Activated T-cell treated with anti-CD3 and anti-CD28 coated beads, Interleukin-2, amount 50 U/mL, for 4 hours (primary cell): ENCODE results near the gene TAX1BP1. TPM values are rescaled to one million over a fixed set of nuclear protein-coding genes. Genes with fewer than 3 reads are reported as not detected.

ENCODE experiments used
- ATAC-seq, 2 donors: fragments of 200-7000 bp; cut with Tn5 transposase; one replicate each; pipeline ENCODE4 v1.10.0; 2021
- DNase-seq: peaks from one replicate; pipeline ENCODE4 v3.0.0-alpha.2; 2020
- H3K27me3 Mint-ChIP-seq: one replicate; pipeline ENCODE4 v1.8.0; 2021; ENCODE audit warnings: low read depth, mixed read lengths
- H3K36me3 Mint-ChIP-seq: one replicate; pipeline ENCODE4 v1.8.0; 2022; ENCODE audit warnings: mixed read lengths; ENCODE audit not compliant: insufficient read depth
- H3K4me1 Mint-ChIP-seq: one replicate; pipeline ENCODE4 v1.8.0; 2021; ENCODE audit warnings: low read depth, mixed read lengths
- H3K4me3 Mint-ChIP-seq: one replicate; pipeline ENCODE4 v1.8.0; 2021; ENCODE audit warnings: mild to moderate bottlenecking, moderate library complexity, mixed read lengths
- H3K9me3 Mint-ChIP-seq: one replicate; pipeline ENCODE4 v1.8.0; 2021; ENCODE audit warnings: mixed read lengths
- total RNA-seq, 3 donors: library from RNA; stranded (reverse); gene quantifications; one replicate each; pipeline ENCODE4 v1.2.1, GENCODE V29; 2021

TAX1BP1 gene
- total RNA-seq, 3 donors from 2014 or later: 52.3 to 68.5 (median 62.0) TPM

GRCh38 chr7:27747589-27748368 lies 7.8 kb downstream of the TAX1BP1 start:
- Mint-ChIP-seq H3K9me3 (no peaks in the 10 kb centered on the region), H3K4me1 (peaks cover 46% of the 10 kb centered on the region), H3K27me3 (no peaks in the 10 kb centered on the region), H3K4me3 (no peak overlapping the region), H3K36me3 (peaks cover 31% of the 10 kb centered on the region)
- DNase-seq: no peak
- ATAC-seq: no peak

DNA sequence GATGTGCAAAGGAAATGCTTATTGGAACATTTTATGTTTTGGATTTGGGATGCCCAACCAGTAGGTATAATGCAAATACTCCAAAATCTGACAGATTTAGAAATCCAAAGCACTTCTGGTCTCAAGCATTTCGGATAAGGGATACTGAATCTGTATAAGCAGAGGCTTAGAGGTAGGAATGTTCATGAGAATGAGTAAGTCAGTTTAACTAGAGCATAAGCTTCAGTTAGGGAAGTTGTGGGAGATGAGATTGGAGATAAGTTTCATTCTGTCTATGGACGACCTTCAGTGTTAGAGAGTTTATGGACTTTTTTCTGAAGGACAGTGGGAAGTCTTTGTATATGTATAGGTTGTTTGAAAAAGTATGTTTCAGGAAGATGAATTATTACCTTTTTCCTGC lies 10.4 kb downstream of the TAX1BP1 start:
- Mint-ChIP-seq H3K4me3 (no peak overlapping the region), H3K9me3 (no peaks in the 10 kb centered on the region), H3K4me1 (peaks cover 46% of the 10 kb centered on the region), H3K27me3 (no peaks in the 10 kb centered on the region), H3K36me3 (peaks cover 40% of the 10 kb centered on the region)
- no peak for ATAC-seq
- DNase-seq: no peak

DNA sequence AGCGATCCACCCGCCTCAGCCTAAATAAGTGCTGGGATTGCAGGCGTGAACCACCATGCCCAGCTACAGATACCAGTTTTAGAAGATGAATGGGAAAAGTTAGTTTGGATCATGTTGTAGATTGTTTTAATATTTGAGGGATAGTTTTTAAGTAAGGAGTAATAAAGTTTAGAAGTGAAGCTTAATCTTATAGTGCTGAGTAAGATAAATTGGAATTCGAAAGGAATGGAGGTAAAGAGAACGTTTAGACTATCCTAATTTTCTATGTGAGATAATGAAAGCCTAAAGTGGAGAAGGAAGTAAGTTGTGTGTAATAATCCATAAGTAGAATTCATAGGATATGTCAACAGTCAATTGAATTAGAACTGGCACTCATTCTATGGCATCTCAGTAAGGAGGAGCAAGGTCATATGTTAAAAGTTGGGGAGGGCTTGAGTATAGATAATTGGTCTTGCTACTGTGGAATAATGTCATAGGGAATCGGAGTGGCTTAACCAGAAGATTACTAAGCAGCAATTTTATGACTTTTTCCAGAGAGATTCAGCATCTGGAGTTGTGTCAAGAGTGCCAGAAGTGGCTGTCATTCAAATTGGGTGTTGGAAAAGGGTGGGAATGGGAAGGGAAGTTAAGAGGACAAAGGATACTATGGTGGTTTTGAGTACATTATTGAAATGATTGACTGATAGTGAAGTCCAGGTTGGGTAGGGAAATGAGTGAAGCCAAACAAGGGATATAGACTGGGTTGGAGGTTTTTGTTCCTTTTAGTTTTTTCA lies 12.1 kb downstream of the TAX1BP1 start:
- peaks cover 42% of the 10 kb centered on the region for H3K4me1 Mint-ChIP-seq
- ATAC-seq: no peak
- no peaks in the 10 kb centered on the region for H3K9me3 Mint-ChIP-seq
- no peaks in the 10 kb centered on the region for H3K27me3 Mint-ChIP-seq
- H3K36me3 Mint-ChIP-seq: peaks cover 54% of the 10 kb centered on the region
- no peak overlapping the region for H3K4me3 Mint-ChIP-seq
- DNase-seq: no peak

- Mint-ChIP-seq H3K4me1 (peaks cover 36% of the 10 kb centered on the region), H3K36me3 (peaks cover 61% of the 10 kb centered on the region), H3K4me3 (no peak overlapping the region), H3K9me3 (no peaks in the 10 kb centered on the region), H3K27me3 (no peaks in the 10 kb centered on the region)
- DNase-seq (no peak), ATAC-seq (no peak)
Observed at GRCh38 chr7:27753863-27754262, 13.9 kb downstream of the TAX1BP1 start.

GRCh38 chr7:27756298-27756697 lies 16.3 kb downstream of the TAX1BP1 start:
- H3K4me1 Mint-ChIP-seq: peaks cover 30% of the 10 kb centered on the region
- DNase-seq: no peak
- no peaks in the 10 kb centered on the region for H3K27me3 Mint-ChIP-seq
- peaks cover 46% of the 10 kb centered on the region for H3K36me3 Mint-ChIP-seq
- H3K4me3 Mint-ChIP-seq: no peak overlapping the region
- ATAC-seq: no peak
- H3K9me3 Mint-ChIP-seq: no peaks in the 10 kb centered on the region

- ATAC-seq: no peak
- DNase-seq: no peak
- Mint-ChIP-seq H3K27me3 (no peaks in the 10 kb centered on the region), H3K9me3 (no peaks in the 10 kb centered on the region), H3K4me1 (peaks cover 23% of the 10 kb centered on the region), H3K4me3 (no peak overlapping the region), H3K36me3 (peaks cover 40% of the 10 kb centered on the region)
Observed at GRCh38 chr7:27759491-27759890, 19.5 kb downstream of the TAX1BP1 start.

- ATAC-seq (no peak), DNase-seq (no peak)
- Mint-ChIP-seq H3K36me3 (peaks cover 29% of the 10 kb centered on the region), H3K4me1 (peaks cover 17% of the 10 kb centered on the region), H3K27me3 (no peaks in the 10 kb centered on the region), H3K9me3 (no peaks in the 10 kb centered on the region), H3K4me3 (no peak overlapping the region)
Observed at GRCh38 chr7:27762062-27762461, 22.1 kb downstream of the TAX1BP1 start.

DNA sequence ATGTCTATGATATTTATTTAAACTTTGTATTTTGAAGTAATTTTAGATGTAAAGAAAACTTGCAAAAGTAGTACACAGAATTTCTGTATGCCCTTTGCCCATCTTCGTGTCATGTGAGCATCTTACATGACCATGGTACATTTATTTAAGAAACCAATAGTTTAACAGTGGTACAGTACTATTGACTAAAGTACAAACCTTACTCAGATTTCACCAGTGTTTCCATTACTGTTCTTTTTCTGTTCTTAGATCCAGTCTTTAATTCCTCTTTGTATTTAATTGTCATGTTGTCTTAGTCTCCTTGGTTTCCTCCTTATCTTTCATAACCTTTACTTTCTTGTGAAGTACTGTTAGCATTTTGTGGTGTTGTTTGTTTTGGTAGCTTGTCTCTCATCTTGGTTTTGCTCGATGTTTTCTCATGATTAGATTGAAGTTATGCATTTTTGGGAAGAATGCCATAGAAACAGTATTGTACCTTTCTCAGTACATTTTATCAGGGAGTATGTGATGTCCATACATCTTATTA lies 24.1 kb downstream of the TAX1BP1 start:
- DNase-seq: no peak
- no peak for ATAC-seq
- Mint-ChIP-seq H3K9me3 (no peaks in the 10 kb centered on the region), H3K4me1 (peaks cover 15% of the 10 kb centered on the region), H3K4me3 (no peak overlapping the region), H3K27me3 (no peaks in the 10 kb centered on the region), H3K36me3 (peaks cover 23% of the 10 kb centered on the region)

- H3K27me3 Mint-ChIP-seq: no peaks in the 10 kb centered on the region
- peaks cover 15% of the 10 kb centered on the region for H3K4me1 Mint-ChIP-seq
- H3K4me3 Mint-ChIP-seq: no peak overlapping the region
- peaks cover 25% of the 10 kb centered on the region for H3K36me3 Mint-ChIP-seq
- DNase-seq (no peak), ATAC-seq (no peak)
- H3K9me3 Mint-ChIP-seq: no peaks in the 10 kb centered on the region
Observed at GRCh38 chr7:27765841-27766240, 25.9 kb downstream of the TAX1BP1 start.

GRCh38 chr7:27767374-27767773 lies 27.4 kb downstream of the TAX1BP1 start:
- Mint-ChIP-seq H3K4me1 (peaks cover 16% of the 10 kb centered on the region), H3K4me3 (no peak overlapping the region), H3K27me3 (no peaks in the 10 kb centered on the region), H3K36me3 (peaks cover 27% of the 10 kb centered on the region), H3K9me3 (no peaks in the 10 kb centered on the region)
- no peak for DNase-seq
- no peak for ATAC-seq

DNA sequence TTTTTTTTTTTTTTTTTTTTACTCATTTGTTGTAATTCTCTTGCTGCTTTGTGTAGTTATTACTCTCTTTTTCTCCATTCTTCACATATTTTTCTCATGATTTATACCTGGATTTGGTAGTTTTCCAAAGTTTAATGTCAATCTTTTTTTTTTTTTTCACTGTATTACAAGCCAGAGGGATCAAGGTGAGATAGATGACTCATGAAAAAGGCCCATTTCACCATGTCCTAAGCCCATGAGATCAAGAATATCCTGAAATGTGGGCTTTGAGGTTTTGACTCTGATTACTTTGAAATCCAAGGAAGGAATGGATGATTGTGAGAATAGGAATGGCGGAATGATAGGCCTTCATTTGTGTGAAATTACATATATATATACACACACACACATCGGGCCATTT lies 31.1 kb downstream of the TAX1BP1 start:
- ATAC-seq (no peak), DNase-seq (no peak)
- Mint-ChIP-seq H3K4me1 (peaks cover 17% of the 10 kb centered on the region), H3K9me3 (no peaks in the 10 kb centered on the region), H3K36me3 (peaks cover 20% of the 10 kb centered on the region), H3K27me3 (no peaks in the 10 kb centered on the region), H3K4me3 (no peak overlapping the region)

DNA sequence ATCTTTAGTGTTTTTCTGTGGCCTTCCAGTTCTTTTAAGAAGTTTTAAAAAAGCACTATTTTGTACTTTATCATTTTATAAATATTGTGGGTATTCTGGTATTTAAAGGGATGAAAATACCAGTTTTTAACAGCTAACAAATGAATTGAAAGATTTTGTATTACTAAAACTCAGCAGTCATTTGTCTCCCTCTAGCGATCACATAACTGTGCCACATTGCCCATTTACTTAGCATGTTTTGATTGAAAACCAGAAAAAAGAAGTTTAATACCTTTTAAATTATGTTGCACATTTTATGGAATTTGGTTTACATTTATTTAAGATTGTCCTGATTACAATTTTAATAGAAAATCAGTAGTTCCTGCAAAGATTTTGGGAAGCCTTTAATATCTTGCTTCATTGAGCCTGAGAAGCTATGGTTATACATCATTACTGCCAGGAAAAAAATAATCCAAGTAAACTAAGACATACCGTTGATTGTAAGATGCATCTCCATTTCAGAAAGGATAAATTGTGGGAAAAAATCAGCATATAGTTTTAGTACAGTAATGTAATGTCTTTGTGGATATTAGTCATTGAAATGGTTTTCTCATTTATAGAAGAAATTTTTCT lies 34.9 kb downstream of the TAX1BP1 start:
- H3K4me1 Mint-ChIP-seq: peaks cover 20% of the 10 kb centered on the region
- H3K36me3 Mint-ChIP-seq: peaks cover 21% of the 10 kb centered on the region
- ATAC-seq: no peak
- no peak overlapping the region for H3K4me3 Mint-ChIP-seq
- no peak for DNase-seq
- no peaks in the 10 kb centered on the region for H3K9me3 Mint-ChIP-seq
- H3K27me3 Mint-ChIP-seq: no peaks in the 10 kb centered on the region

- DNase-seq (no peak), ATAC-seq (no peak)
- Mint-ChIP-seq H3K27me3 (no peaks in the 10 kb centered on the region), H3K36me3 (peaks cover 21% of the 10 kb centered on the region), H3K9me3 (no peaks in the 10 kb centered on the region), H3K4me1 (peaks cover 25% of the 10 kb centered on the region), H3K4me3 (no peak overlapping the region)
Observed at GRCh38 chr7:27775782-27776181, 35.8 kb downstream of the TAX1BP1 start.

GRCh38 chr7:27777662-27778061 lies 37.7 kb downstream of the TAX1BP1 start:
- Mint-ChIP-seq H3K9me3 (no peaks in the 10 kb centered on the region), H3K36me3 (peaks cover 13% of the 10 kb centered on the region), H3K4me3 (no peak overlapping the region), H3K27me3 (no peaks in the 10 kb centered on the region), H3K4me1 (peaks cover 29% of the 10 kb centered on the region)
- DNase-seq: no peak
- ATAC-seq: no peak
